ENCODE results near the gene PLCG2.

Gene PLCG2

DNA sequence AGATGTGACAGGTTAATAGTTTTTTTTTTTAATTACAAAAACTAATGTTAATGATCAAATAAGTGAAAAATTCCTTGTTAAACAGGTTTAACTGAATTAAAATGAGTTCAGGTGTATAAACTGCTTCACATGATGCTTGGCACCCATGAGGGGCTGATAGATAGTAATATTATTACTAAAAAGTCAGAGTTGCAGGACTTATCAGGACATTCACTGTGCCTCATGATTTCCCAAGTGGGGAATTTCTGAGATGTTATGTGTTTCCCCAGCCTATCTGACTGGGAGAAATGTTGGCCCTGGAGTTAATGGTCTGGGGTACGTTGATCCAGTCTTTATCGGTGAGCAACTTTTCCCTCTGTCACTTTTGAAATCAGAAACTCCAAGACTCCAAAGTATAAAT, 102.1 kb downstream of the PLCG2 start:
- no peak for DNase-seq

DNA sequence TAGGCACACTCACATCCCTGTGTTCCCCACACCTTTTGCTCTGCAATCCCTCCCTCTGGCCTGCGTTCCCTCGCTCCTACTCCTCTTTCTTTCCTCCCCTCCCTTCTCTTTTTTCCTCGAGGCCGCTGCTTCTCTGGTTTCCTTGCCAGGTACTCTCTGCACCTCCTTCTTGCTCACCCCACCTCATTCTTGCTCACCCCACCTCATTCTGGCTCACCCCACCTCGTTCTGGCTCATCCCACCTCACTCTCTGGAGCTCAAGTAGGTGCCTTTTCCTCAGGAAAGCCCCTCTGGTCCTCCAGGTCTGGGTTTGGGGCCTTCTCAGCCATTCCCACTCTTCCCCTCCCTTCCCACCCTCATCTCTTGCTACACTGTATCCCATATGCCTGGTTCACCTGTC, 103.5 kb downstream of the PLCG2 start:
- DNase-seq: no peak

DNA sequence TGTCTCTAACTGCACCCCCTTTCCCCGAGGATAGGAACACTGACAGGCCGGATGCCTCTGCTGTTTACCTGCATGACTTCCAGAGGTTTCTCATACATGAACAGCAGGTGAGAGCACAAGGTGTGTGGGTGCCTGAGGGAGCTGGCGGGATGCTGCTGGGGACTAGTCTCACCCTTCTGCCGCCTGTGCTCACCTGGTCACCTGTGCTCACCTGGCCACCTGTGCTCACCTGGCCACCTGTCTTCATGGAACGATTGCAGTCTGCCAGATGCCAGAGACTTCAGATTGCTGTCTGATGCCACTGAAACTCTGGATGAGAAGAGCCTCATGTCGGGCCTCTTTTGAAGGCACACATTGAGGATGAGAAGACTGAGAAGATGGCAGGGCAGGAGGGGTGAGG, 104.1 kb downstream of the PLCG2 start:
- no peak for DNase-seq

DNA sequence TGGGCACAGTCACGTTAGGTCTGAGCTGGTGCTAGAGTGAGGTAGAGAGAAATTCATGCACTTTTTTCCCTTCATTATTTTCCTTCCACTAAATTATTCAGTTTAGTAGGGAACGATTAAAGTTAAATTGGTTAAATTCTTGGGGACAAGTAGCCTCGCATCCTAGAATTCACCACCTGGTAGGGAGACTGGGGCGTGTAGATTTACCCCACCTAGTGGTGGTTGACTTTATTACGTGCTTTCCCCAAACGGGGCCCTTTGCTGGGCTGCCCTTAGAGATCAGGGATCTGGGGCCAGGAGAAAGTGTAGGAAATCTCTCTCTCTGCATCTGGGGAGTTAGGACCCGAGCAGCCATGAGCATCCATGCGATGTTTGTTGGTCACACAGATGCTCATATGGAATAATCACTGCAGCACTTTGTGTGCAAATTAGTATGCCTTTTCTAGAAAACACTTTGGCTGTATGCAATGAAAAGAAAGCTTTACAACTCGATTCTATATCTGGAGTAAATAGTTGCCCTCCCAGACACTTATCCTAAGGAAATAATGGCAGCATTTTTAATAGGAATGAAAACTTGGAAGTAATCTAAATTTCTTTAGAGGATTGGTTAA, 107.0 kb downstream of the PLCG2 start:
- DNase-seq: peak in 2 of 3 experiments; percentile 2 to 30

DNA sequence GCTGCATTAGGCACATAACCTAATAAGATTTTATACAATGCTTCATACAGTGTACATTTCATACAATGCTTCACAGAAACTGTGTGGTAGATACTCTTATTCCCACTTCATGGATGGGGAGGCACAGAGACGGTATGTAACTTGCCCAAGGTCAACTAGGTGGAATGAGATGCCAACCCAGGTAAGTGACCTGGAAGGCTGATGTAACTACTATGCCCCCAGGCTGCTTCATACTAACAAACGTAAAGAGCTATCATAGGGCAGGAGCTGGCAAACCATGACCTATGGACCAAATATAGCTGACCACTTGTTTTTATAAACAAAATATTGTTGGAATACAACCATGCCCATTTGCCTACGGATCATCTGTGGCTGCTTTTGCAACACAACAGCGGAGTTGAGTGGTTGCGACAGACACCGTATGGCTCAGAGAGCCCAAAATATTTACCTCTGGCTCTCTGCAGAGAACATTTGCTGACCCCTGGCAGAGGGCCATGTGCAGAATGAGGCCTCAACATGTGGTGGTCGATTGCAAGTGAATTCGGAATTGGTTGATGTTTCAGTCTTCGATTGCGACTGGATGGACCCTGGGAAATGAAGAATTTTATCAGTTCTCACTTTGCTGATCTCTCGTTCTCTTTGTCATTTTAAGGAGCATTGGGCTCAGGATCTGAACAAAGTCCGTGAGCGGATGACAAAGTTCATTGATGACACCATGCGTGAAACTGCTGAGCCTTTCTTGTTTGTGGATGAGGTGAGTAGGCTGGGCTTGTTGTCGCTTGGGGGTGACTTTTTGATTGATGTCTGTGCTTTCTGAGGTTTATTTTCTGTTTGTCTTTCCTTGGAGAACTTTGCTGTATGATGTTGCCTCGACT, 109.7 kb downstream of the PLCG2 start:
- DNase-seq: no peak

DNA sequence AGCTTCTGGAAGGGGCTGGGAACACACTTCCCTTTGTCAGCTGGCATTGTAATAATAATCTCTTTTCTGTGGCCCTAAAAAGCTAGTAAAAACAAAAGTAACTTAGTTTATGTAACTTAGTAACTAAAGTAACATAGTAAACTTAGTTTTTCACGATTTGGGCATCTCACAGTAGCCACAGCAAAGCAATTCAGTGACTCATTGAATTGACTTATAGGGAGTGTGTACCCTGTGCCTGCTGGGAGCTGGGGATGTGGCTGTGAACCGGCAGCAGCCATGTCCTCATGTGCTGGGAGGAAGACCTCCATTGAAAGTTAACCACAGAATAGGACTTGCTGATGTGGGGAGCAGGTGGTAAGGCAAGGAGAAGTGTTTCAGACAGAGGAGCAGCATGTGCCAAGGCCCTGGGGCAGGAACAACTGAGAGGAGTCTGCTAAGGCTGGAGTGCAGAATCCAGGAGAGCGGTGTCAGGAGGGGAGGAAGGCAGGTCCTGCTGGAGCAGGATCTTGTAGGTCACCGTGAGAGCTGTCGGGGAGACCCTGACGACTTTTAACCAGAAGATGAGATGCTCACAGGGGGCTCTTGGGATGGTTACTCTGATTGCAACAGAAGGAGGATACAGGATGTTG, 112.8 kb downstream of the PLCG2 start:
- DNase-seq: no peak

DNA sequence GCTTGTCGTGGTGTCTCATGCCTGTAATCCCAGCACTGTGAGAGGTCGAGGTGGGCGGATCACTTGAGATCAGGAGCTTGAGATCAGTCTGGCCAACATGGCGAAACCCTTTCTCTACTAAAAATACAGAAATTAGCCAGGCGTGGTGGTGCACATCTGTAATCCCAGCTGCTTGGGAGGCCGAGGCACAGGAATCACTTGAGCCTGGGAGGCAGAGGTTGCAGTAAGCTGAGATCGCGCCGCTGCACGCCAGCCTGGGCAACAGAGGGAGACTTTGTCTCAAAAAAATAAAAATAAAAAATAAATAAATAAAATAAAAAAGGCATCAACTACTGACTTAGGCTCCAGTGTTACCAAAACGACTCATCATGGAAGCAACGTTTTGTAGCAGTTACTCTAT, 115.5 kb downstream of the PLCG2 start:
- no peak for DNase-seq

DNA sequence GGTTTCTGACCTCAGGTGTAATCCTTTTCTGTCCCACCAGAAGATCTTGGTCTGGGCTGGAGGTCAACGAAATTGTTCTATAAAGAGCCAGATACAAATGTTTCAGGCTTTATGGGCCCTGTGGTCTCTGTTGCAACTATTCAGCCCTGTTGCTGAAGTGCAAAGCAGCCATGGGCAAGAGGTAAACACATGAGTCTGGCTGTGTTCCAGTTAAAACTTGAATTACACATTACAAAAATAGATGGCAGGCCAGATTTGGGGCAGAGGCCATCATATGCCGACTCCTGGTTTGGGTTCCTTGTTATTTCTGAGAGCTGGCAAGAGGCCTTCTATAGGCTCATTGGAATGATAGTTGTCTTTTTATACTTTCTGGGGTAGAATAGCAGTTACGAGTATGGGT, 117.8 kb downstream of the PLCG2 start:
- no peak for DNase-seq

DNA sequence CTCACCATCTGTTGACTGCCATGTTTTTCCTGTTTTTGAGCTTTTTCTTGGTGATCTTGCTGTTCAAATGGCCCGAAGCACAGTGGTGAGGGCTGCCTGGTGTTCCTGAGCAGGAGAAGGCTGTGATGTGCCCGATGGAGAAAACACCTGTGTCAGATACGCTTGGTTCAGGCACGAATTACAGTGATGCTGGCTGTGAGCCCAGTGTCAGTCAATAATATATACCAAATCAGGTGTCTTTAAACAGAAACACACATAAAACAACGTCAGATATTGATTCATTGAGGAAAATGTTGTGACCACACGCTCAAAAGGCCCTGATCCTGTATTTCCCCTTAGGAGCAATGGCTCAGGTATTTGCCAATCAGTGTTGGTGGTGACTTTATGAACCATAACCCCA, 120.5 kb downstream of the PLCG2 start:
- DNase-seq: no peak

DNA sequence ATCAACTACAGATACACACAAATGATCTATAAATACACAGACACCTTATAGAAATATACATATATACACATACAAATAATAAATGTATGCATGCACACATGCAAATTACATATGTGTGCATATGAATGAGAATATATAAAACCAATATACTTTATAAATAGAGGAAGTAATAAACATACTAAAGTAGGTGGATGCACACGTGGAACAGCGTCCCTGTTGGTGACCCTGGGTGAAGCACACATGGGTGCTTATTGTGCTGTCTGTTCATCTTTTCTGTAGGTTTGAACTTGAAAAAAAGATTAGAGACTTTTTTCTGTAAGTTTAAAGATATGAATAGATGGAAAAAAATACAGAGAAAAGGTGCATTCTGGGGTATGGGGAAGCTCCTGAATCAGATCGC, 120.9 kb downstream of the PLCG2 start:
- DNase-seq: no peak

DNA sequence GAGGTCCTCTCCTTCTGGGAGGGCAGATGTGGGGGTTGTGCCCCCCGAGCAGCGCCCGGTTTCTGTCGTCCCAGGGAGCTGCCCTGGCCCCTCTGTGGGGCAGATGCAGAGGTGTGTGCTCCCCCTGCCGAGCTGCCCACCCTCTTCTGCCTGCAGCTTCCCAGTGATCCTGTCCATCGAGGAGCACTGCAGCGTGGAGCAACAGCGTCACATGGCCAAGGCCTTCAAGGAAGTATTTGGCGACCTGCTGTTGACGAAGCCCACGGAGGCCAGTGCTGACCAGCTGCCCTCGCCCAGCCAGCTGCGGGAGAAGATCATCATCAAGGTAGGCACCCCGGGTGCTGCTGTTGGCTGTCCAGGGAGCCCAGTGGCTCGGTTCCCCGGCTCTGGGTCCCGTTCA, 121.4 kb downstream of the PLCG2 start:
- no peak for DNase-seq

DNA sequence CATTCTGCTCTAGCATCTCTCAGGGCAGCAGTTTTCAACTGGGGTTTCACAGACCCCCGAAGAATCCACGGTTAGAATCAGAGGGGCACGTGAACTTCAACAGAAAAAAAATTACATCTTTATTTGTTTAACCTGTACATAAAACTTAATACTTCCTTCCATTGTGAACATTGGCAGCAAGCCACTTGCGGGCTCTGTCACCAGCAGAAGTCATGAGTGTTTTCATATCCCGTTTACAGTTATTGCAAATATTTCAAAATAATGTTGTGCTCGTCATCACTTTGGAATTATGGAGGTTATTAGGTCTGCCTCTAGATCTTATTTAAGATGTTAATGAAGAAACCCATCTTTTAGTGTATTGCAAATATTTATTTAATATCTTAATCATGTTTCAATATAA, 122.4 kb downstream of the PLCG2 start:
- DNase-seq: no peak

DNA sequence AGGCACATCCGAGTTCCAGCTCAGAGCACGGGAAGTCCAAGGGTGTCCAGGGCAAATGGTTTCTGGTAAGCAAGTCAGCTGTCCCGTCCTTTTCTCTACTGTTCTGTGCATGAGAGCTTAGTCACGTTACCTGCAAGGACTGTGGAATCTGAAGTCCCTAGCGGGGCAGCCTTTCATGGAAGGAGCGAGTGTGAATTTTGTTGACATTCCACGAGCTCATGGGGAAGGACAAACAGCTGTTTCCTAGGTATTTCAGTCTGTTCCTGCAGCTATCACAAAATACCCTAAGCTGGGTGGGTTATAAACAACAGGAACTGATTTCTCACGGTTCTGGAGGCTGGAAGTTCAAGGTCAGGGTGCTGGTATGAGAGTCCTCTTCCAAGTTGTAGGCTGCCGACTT, 122.9 kb downstream of the PLCG2 start:
- no peak for DNase-seq

DNA sequence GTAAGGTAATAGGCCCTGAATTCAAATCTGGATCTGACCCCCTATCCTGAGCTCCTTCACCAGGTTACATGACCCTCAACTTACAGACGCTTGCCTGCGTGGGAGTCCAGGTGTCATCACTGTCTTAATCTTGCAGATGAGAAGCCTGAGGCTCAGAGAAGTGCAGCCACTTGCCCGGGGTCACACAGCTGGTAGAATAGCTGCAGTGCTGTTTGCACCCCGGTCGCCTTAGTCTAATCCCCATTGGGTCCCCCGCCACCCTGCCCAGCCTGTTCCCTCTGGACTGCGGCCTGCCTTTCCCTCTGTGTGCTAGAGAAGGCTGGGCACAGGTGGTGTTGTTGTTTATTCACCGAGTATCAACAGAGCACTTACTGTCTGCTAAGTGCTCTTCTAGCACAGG, 125.2 kb downstream of the PLCG2 start:
- DNase-seq: no peak

DNA sequence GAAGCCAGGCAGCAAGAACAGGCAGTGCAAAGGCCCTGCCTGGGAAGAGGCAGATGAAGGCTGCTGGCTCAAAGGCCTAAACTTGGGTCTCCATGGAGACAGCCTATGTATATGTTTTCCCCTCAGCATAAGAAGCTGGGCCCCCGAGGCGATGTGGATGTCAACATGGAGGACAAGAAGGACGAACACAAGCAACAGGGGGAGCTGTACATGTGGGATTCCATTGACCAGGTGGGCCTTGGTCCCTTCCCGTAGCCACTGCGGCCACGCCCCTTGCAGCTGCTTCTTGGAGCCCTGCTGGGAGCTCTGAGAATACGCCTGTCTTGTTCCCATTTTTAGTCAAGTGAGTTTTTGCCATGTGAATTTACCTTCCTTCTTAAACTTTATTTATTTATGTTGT, 126.2 kb downstream of the PLCG2 start:
- DNase-seq: no peak

DNA sequence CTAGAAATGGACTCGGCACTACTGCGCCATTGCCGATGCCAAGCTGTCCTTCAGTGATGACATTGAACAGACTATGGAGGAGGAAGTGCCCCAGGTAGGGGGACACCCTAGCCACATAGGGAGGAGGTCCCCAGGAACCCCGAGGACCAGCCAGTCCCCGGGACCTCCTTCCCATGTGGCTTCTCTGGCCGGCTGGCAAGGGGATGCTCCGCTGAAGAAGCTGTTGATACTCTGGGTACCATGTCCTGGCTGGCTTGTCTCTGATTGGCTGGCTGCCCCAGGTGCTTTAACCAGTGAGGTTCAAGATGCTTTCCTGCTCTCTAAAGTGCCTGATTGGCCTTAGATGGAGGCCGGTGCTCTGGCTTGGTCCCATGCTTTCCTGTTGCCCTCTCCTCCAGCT, 128.6 kb downstream of the PLCG2 start:
- no peak for DNase-seq

DNA sequence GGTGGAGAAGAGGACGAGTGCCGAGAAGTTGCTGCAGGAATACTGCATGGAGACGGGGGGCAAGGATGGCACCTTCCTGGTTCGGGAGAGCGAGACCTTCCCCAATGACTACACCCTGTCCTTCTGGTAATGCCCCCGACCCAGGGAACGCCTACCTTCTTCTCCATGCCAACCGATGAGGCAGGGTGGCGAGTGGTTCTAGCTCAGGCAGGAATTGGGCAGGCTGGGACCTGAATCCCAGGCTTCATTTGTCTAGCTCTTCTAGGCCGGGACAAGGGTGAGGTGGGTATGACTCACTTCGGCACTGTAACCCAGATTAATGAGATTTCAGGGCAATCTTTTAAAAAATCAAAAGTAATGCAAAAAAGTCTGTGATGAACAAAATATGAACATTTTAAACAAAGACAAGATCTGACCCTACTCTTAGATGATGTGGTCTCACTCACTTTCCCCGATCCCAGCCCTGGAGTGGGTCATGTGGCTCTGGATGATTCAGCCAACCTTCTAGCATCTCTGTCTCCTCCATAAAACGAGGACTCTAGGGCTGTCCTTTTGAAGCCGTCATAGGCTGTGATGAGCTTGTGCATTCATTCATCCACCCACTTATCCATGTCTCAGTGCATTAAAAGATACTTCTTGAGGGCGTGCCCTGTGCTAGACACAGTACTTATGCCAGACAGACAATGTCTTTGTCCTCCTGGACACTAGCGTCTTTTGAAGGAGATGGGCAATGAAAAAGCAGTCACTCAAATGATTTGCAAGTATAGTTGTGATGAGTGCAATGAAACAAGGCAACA, 129.6 kb downstream of the PLCG2 start:
- DNase-seq: peak in 1 of 3 experiments; percentile 44

DNA sequence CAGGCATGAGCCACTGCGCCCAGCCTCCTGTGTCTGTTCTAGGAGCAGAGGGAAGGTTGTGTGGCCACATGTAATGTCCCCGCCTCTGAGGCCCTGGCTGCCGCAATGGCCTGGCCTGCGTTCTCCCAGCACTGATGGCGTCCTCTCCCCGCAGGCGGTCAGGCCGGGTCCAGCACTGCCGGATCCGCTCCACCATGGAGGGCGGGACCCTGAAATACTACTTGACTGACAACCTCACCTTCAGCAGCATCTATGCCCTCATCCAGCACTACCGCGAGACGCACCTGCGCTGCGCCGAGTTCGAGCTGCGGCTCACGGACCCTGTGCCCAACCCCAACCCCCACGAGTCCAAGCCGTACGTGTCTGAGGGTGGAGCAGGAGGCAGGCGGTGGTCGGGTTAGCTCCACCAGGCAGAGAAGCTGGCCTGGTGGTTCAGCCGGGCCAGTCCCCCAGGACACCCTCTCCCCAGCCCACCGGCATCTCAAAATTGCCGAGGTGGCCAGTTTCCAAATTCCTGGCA, 131.3 kb downstream of the PLCG2 start:
- DNase-seq: no peak

DNA sequence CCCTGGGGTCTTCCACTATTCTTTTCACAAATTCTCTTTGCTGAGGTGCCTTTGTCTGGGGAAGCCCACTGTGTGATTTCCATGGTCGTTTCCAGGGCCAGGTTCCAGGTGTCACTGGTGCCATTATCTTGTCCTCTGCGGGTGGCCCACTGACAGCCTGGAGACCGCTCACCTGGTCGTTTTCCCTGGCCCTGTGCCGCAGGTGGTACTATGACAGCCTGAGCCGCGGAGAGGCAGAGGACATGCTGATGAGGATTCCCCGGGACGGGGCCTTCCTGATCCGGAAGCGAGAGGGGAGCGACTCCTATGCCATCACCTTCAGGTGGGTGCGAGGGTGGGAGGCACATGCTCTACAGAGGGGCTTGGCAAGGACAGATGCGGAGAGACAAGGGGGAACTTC, 133.3 kb downstream of the PLCG2 start:
- DNase-seq: no peak

DNA sequence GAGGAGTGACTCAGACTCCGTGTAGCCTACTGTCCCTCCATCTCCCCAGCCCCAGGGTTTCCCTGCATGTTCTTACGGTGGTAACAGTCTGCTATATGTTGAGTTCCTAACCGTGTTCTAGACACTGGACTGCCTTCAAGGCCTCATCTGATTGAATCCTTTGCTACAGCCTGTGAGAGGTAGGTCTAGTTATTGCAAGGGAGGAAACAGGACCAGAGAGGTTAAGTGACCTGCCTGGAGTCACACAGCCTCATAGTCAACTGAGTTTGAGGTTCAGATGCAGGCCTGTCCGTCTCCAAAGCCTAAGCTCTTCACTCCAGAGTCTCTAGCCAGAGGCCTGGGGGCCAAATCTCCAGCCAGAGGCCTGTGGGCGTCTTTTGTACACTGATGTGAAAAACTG, 134.1 kb downstream of the PLCG2 start:
- DNase-seq: no peak

DNA sequence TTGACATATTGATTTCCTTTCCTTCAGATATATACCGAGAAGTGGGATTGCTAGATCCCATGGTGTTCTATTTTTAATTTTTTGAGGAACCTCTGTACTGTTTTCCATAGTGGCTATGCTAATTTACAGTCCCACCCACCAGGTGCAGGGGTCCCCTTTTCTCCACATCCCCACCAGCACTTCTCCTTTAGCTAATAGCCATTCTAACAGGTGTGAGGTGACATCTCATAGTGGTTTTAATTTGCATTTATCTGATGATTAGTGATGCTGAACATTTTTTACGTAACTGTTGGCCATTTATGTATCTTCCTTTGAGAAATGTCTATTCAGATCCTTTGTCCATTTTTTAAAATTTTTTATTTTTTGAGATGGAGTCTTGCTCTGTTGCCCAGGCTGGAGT, 138.3 kb downstream of the PLCG2 start:
- DNase-seq: no peak

DNA sequence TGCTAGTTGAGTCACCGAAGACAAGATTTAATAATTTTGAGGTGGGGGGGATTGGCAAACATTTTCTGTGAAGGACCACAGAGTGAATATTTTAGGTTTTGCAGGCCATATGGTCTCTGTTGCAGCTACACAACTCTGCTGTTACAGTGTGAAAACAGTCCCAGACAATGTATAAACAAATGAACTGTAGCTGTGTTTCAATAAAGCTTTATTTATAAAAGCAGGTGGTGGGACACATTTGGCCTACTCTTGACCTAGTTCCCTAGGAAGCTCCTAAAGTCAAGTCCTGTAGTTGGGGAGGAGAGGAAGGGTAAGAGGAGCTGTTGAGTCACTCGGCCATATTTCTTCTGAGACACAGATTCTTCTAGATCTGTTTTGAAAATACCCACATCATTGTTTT, 139.8 kb downstream of the PLCG2 start:
- no peak for DNase-seq

DNA sequence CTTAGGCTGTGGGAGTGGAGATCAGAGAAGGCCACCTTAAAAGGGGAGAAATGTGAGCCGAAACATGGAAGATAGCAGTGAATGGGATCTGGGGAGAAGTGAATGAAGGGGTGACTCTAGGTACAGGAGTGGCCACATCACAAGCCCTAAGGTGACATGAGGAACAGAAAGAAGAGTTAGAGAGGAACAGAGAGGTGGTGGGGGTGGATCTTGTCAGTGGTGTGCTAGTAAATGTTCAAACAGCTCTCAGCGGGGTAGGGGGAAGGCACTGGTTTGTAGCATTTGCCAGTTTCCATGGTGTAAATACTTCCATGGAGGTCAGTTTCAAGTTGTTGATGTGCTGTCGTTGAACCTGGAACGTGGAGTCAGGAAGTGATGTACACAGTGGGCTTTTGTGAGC, 141.4 kb downstream of the PLCG2 start:
- DNase-seq: no peak
